IMR-90 (cell line): ENCODE data around the gene PLXNA4. TPM values are rescaled to one million over a fixed set of nuclear protein-coding genes. Genes with fewer than 3 reads are reported as not detected.

Source experiments
- ATAC-seq: fragments of 200-7000 bp; cut with Tn5 transposase; 2 replicates; pipeline ENCODE4 v1.9.1; 2020; ENCODE audit warnings: low read depth, mild to moderate bottlenecking, moderate library complexity
- BruUV-seq: library from RNA; stranded (reverse); fragments of 400-500 nt; replicated peaks from 2 replicates; lab custom pipeline; 2021; lab: Mats Ljungman, UMichigan
- CTCF ChIA-PET: fragments of 300-600 bp; formaldehyde crosslinking; extraction: SDS; loops from one replicate; lab custom pipeline; 2021; ENCODE audit warnings: antibody characterized with exemption; lab: Yijun Ruan, JAX
- POLR2A ChIA-PET: fragments of 300-600 bp; sonication (Branson Sonifier 250); formaldehyde crosslinking; loops from one replicate; lab custom pipeline; 2022; ENCODE audit warnings: antibody characterized with exemption; ENCODE audit not compliant: unreplicated experiment; lab: Charles Lee
- DNase-seq: peaks from one replicate; pipeline ENCODE4 v3.0.0; 2013
- H2AFZ ChIP-seq: replicated peaks from 2 replicates; pipeline ENCODE3; 2013; ENCODE audit warnings: low read length, mild to moderate bottlenecking; ENCODE audit not compliant: poor library complexity
- H2AK5ac ChIP-seq: 2 replicates; pipeline ENCODE4 v1.6.1; 2013; ENCODE audit warnings: low read depth, low read length, inconsistent platforms
- H2AK9ac ChIP-seq: replicated peaks from 2 replicates; pipeline ENCODE3; 2013; ENCODE audit warnings: mild to moderate bottlenecking, low read depth, low read length, moderate library complexity; ENCODE audit not compliant: poor library complexity
- H2BK120ac ChIP-seq: 2 replicates; pipeline ENCODE4 v1.6.1; 2013; ENCODE audit warnings: low read depth, low read length, inconsistent platforms
- H2BK15ac ChIP-seq: 3 replicates; pipeline ENCODE4 v1.6.1; 2013; ENCODE audit warnings: low read depth, low read length, inconsistent platforms
- H2BK20ac ChIP-seq: 2 replicates; pipeline ENCODE4 v1.6.1; 2013; ENCODE audit warnings: low read depth, mild to moderate bottlenecking, inconsistent platforms, low read length, moderate library complexity
- H2BK5ac ChIP-seq: 2 replicates; pipeline ENCODE4 v1.6.1; 2013; ENCODE audit warnings: mild to moderate bottlenecking, low read depth, low read length, inconsistent platforms; ENCODE audit not compliant: poor library complexity, severe bottlenecking
- H3K14ac ChIP-seq: replicated peaks from 2 replicates; pipeline ENCODE4 v1.6.1; 2013; ENCODE audit warnings: low read depth, low read length, inconsistent platforms
- H3K18ac ChIP-seq: 2 replicates; pipeline ENCODE4 v1.6.1; 2013; ENCODE audit warnings: low read depth, low read length, control low read depth
- H3K23ac ChIP-seq: 2 replicates; pipeline ENCODE4 v1.6.1; 2013; ENCODE audit warnings: low read depth, low read length, inconsistent platforms
- H3K27ac ChIP-seq: 2 replicates; pipeline ENCODE4 v1.5.1; 2013; ENCODE audit warnings: mild to moderate bottlenecking, control low read depth, low read length; ENCODE audit not compliant: insufficient read depth
- H3K27me3 ChIP-seq: 2 replicates; pipeline ENCODE4 v1.6.1; 2013; ENCODE audit warnings: low read length; ENCODE audit not compliant: control insufficient read depth, insufficient read depth
- H3K36me3 ChIP-seq: 2 replicates; pipeline ENCODE4 v1.6.1; 2013; ENCODE audit warnings: low read length, mixed read lengths; ENCODE audit not compliant: control insufficient read depth, insufficient read depth
- H3K4ac ChIP-seq: 2 replicates; pipeline ENCODE4 v1.6.1; 2013; ENCODE audit warnings: low read depth, low read length, inconsistent platforms
- H3K4me1 ChIP-seq: 2 replicates; pipeline ENCODE4 v1.6.1; 2013; ENCODE audit warnings: low read length, mixed read lengths; ENCODE audit not compliant: control insufficient read depth, insufficient read depth
- H3K4me2 ChIP-seq: 2 replicates; pipeline ENCODE4 v1.6.1; 2013; ENCODE audit warnings: low read depth, mild to moderate bottlenecking, control low read depth, low read length, moderate library complexity
- H3K4me3 ChIP-seq: 2 replicates; pipeline ENCODE4 v1.5.1; 2013; ENCODE audit warnings: low read depth, mild to moderate bottlenecking, control low read depth, low read length, moderate library complexity; ENCODE audit not compliant: insufficient read depth
- H3K56ac ChIP-seq: 2 replicates; pipeline ENCODE4 v1.6.1; 2013; ENCODE audit warnings: low read length, inconsistent platforms; ENCODE audit not compliant: insufficient read depth; ENCODE audit errors: extremely low read depth
- H3K79me1 ChIP-seq, 2 experiments: 2 replicates each; pipeline ENCODE4 v1.6.1; 2013; ENCODE audit warnings: low read length in 2 of 2, inconsistent platforms in 1 of 2, low read depth in 1 of 2
- H3K9ac ChIP-seq: 2 replicates; pipeline ENCODE4 v1.6.1; 2013; ENCODE audit warnings: low read depth, low read length, control low read depth
- H3K9me1 ChIP-seq: 2 replicates; pipeline ENCODE4 v1.6.1; 2013; ENCODE audit warnings: low read length, inconsistent platforms; ENCODE audit not compliant: insufficient read depth
- H3K9me3 ChIP-seq: 2 replicates; pipeline ENCODE4 v1.6.1; 2013; ENCODE audit warnings: low read length; ENCODE audit not compliant: control insufficient read depth, insufficient read depth
- H4K20me1 ChIP-seq: 2 replicates; pipeline ENCODE4 v1.6.1; 2013; ENCODE audit warnings: low read length, inconsistent platforms; ENCODE audit not compliant: insufficient read depth
- H4K5ac ChIP-seq: 2 replicates; pipeline ENCODE4 v1.6.1; 2013; ENCODE audit warnings: mild to moderate bottlenecking, low read depth, low read length, control low read depth
- H4K8ac ChIP-seq, 2 experiments: 2 replicates each; pipeline ENCODE4 v1.6.1; 2013; ENCODE audit warnings: low read depth in 2 of 2, low read length in 2 of 2, control low read depth in 1 of 2, inconsistent platforms in 1 of 2
- H4K91ac ChIP-seq: 2 replicates; pipeline ENCODE4 v1.6.1; 2013; ENCODE audit warnings: low read depth, low read length, inconsistent platforms; ENCODE audit not compliant: insufficient read depth
- CEBPB ChIP-seq: IDR thresholded peaks from 2 replicates; pipeline ENCODE4 v1.6.1; 2012; ENCODE audit warnings: low read depth, low read length, improper control_type of control experiment
- CTCF ChIP-seq: conservative IDR thresholded peaks from 2 replicates; pipeline ENCODE4 v1.5.1; 2012; ENCODE audit warnings: mild to moderate bottlenecking, low read depth, low read length, improper control_type of control experiment
- ELK1 ChIP-seq: fragments of 150-350 bp; IDR thresholded peaks from 2 replicates; pipeline ENCODE4 v1.6.1; 2016; ENCODE audit warnings: low read depth, mild to moderate bottlenecking, low read length, moderate library complexity, borderline replicate concordance
- FOS ChIP-seq: fragments of 150-350 bp; IDR thresholded peaks from 2 replicates; pipeline ENCODE4 v1.6.1; 2016; ENCODE audit warnings: low read depth, low read length
- MAZ ChIP-seq: IDR thresholded peaks from 2 replicates; pipeline ENCODE4 v1.6.1; 2012; ENCODE audit warnings: low read depth, mild to moderate bottlenecking, low read length, improper control_type of control experiment, moderate library complexity, borderline replicate concordance
- RAD21 ChIP-seq: IDR thresholded peaks from 2 replicates; pipeline ENCODE4 v1.6.1; 2012; ENCODE audit warnings: low read length, improper control_type of control experiment
- SMC3 ChIP-seq: fragments of 150-350 bp; IDR thresholded peaks from 2 replicates; pipeline ENCODE4 v1.6.1; 2016; ENCODE audit warnings: low read depth, mild to moderate bottlenecking, antibody characterized with exemption, low read length, moderate library complexity
- USF2 ChIP-seq: fragments of 150-350 bp; IDR thresholded peaks from 2 replicates; pipeline ENCODE4 v1.6.1; 2017; ENCODE audit warnings: mild to moderate bottlenecking, antibody characterized with exemption, low read length, low read depth
- WGBS, 2 experiments: methylation state at CpG; one replicate each; pipeline versions ENCODE4 v1.1.5 to v1.1.7; 2013; ENCODE audit warnings: missing lambda C conversion rate in 2 of 2; ENCODE audit not compliant: insufficient read length in 1 of 2; ENCODE audit errors: extremely low coverage in 2 of 2; 5-methylcytosine and 5-hydroxymethylcytosine counted together
- dilution Hi-C: fragments of 300-500 bp; cut with HindIII; formaldehyde crosslinking; loops from one replicate; pipeline ENCODE4 v1.14.3; 2018; ENCODE audit warnings: low sequenced_read_pairs; ENCODE audit not compliant: unreplicated experiment
- in situ Hi-C: fragments of 300-500 bp; cut with MboI; formaldehyde crosslinking; loops from 3 replicates; pipeline ENCODE4 v1.14.3; 2019; ENCODE audit warnings: low sequenced_read_pairs, inconsistent platforms, mixed read lengths
- intact Hi-C: fragments of 100-400 bp; cut with micrococcal nuclease; formaldehyde crosslinking; loops from 2 replicates; pipeline ENCODE4 v1.10.0; 2022
- polyA plus RNA-seq, 3 experiments: library from polyadenylated mRNA; depleted of rRNA; stranded (reverse); fragments of >200 nt; gene quantifications; 2 replicates each; pipeline ENCODE4 v1.2.3, GENCODE V29; 2012; ENCODE audit warnings: low replicate concordance in 1 of 3
- total RNA-seq: library from RNA; depleted of rRNA; stranded (reverse); fragments of >200 nt; gene quantifications from 2 replicates; pipeline ENCODE4 v1.2.3, GENCODE V29; 2012

PLXNA4 gene
- total and polyA plus RNA-seq, 2 of the 4 experiments (the other 2 are of a cell fraction): under 0.01 TPM

DNA sequence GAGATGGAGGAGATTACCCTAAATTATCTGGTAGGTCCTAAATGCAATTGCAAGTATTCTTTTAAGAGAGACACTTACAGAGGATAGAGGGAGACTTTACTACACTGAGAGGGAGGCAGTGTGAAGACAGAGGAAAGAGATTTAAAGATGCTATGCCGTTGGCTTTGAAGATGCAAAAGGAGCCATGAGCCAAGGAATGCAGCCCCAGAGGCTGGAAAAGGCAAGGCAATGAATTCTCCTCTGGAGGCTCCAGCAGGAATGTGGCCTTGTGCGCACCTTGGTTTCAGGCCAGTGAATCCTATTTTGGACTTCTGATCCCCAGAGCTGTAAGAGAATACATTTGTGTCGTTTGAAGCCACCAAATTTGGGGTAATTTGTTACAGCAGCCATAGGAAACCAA lies 118.6 kb downstream of the PLXNA4 start:
- no peak overlapping the region for H2BK20ac ChIP-seq
- no peak for DNase-seq
- TF ChIP-seq ELK1 (no peak), MAZ (no peak), RAD21 (no peak), FOS (no peak), CEBPB (no peak), SMC3 (no peak), CTCF (no peak), USF2 (no peak)
- BruUV-seq: no TSS peak
- no peaks in the 10 kb centered on the region for H4K20me1 ChIP-seq
- H3K27me3 ChIP-seq: no peaks in the 10 kb centered on the region
- no peak overlapping the region for H4K91ac ChIP-seq
- no peak overlapping the region for H2AK5ac ChIP-seq
- ChIA-PET CTCF (no interaction called here), POLR2A (no interaction called here)
- H2AFZ ChIP-seq: no peak overlapping the region
- no peak overlapping the region for H3K18ac ChIP-seq
- no peak overlapping the region for H3K27ac ChIP-seq
- H3K4me3 ChIP-seq: no peak overlapping the region
- H2BK120ac ChIP-seq: no peak overlapping the region
- 50% methylated on average over 2 of the region's 3 CpGs; no CpG with 5 or more reads in 1 of the 2 experiments for WGBS, 2 experiments
- H3K4ac ChIP-seq: no peak overlapping the region
- dilution Hi-C loops (no loop called here), intact Hi-C loops (no loop called here), in situ Hi-C loops (no loop called here)
- no peak overlapping the region for H4K5ac ChIP-seq
- no peak overlapping the region for H2AK9ac ChIP-seq
- no peaks in the 10 kb centered on the region for H3K4me1 ChIP-seq
- no peak overlapping the region for H4K8ac ChIP-seq
- no peak overlapping the region for H3K4me2 ChIP-seq
- H3K9ac ChIP-seq: no peak overlapping the region
- H3K9me1 ChIP-seq: no peaks in the 10 kb centered on the region
- H3K23ac ChIP-seq: no peak overlapping the region
- no peak overlapping the region for H3K56ac ChIP-seq
- ATAC-seq: no peak
- H3K14ac ChIP-seq: no peak overlapping the region
- H3K9me3 ChIP-seq: no peaks in the 10 kb centered on the region
- no peaks in the 10 kb centered on the region for H3K36me3 ChIP-seq
- H2BK15ac ChIP-seq: no peak overlapping the region
- H2BK5ac ChIP-seq: no peak overlapping the region
- no peaks in the 10 kb centered on the region for H3K79me1 ChIP-seq
